Ascending aorta (tissue), 2 donors: Measurements from ENCODE around the gene TMEM135. TPM values are rescaled to one million over a fixed set of nuclear protein-coding genes. Genes with fewer than 3 reads are reported as not detected.
"Not testable (repeated sequence)": the region's sequence is repeated elsewhere in the genome, so short reads cannot be mapped to it uniquely, and the experiment has no call there.

Experiments
- DNase-seq, 2 donors: peaks; one replicate each; pipeline ENCODE4 v3.0.0-alpha.2; 2019; ENCODE audit warnings: low spot score in 2 of 2
- H3K27ac ChIP-seq, 2 donors: fragments of 200-600 bp; sonication (generic); one replicate each; pipeline ENCODE4 v1.5.1; 2016 to 2017; ENCODE audit warnings: mild to moderate bottlenecking in 1 of 2
- H3K27me3 ChIP-seq: fragments of 200-600 bp; sonication (generic); one replicate; pipeline ENCODE4 v1.5.1; 2017
- H3K36me3 ChIP-seq, 2 donors: fragments of 200-600 bp; sonication (generic); one replicate each; pipeline ENCODE4 v1.5.1; 2016
- H3K4me1 ChIP-seq, 2 donors: fragments of 200-600 bp; sonication (generic); one replicate each; pipeline ENCODE4 v1.5.1; 2016 to 2017; ENCODE audit warnings: mild to moderate bottlenecking in 1 of 2
- H3K4me3 ChIP-seq, 2 donors: fragments of 200-600 bp; sonication (generic); one replicate each; pipeline ENCODE4 v1.5.1; 2016 to 2017; ENCODE audit warnings: mild to moderate bottlenecking in 1 of 2
- H3K9me3 ChIP-seq, 2 donors: fragments of 200-600 bp; sonication (generic); one replicate each; pipeline ENCODE4 v1.5.1; 2016
- intact Hi-C: fragments of 100-400 bp; cut with DNase I; formaldehyde crosslinking; loops from one replicate; pipeline ENCODE4 v1.15.1; 2023
- total RNA-seq: library from RNA; depleted of rRNA; stranded (reverse); fragments of >200 nt; gene quantifications from one replicate; pipeline ENCODE4 v1.1.0, GENCODE V29; 2016
- TF ChIP-seq, protein P1 (sequence below), 3 experiments: fragments of 200-600 bp in 2 of 3; fragments of 450-650 bp in 1 of 3; sonication (generic) in 2 of 3; IDR thresholded peaks; one replicate each; pipeline ENCODE4 v1.5.1; 2016 to 2019; ENCODE audit warnings: antibody characterized with exemption in 3 of 3, mild to moderate bottlenecking in 1 of 3, moderate library complexity in 1 of 3

Gene TMEM135
- total RNA-seq, 1 donor from 2014 or later: 18.4 TPM

DNA sequence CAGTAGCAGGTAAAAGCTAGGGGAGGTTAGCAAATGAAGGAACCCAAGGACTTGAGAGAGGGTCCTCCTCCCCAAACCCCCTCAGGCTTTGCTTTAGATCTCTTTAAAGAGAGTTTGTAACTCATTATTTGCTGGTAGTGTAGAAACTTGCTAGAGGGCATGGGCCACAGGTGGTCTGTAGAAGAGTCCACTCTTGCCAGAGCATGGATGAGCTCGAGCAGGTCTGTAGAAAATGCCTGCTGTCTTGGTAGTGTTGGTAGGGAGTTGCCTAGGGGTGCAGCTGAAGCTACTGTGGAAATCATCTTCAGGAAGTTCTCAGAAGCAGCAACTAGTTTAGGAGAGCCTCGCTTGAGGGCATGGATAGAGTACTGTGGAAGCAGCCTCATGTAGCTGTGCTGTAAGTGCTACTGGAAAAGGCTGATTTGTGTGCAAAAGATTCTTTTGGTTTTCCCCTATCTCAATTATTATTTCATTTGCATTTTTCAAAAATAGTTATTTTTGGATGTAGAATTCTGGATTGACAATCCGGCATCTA, 104.3 kb downstream of the TMEM135 start:
- Histone ChIP-seq H3K36me3 (peaks cover 0 to 2% of the 10 kb centered on the region in 2 donors), H3K9me3 (peaks cover 8 to 12% of the 10 kb centered on the region in 2 donors), H3K4me3 (no peak overlapping the region), H3K4me1 (no peaks in the 10 kb centered on the region), H3K27me3 (no peaks in the 10 kb centered on the region), H3K27ac (no peak overlapping the region)
- DNase-seq: no peak
- intact Hi-C loops: no loop called here
- TF ChIP-seq, protein P1, sequence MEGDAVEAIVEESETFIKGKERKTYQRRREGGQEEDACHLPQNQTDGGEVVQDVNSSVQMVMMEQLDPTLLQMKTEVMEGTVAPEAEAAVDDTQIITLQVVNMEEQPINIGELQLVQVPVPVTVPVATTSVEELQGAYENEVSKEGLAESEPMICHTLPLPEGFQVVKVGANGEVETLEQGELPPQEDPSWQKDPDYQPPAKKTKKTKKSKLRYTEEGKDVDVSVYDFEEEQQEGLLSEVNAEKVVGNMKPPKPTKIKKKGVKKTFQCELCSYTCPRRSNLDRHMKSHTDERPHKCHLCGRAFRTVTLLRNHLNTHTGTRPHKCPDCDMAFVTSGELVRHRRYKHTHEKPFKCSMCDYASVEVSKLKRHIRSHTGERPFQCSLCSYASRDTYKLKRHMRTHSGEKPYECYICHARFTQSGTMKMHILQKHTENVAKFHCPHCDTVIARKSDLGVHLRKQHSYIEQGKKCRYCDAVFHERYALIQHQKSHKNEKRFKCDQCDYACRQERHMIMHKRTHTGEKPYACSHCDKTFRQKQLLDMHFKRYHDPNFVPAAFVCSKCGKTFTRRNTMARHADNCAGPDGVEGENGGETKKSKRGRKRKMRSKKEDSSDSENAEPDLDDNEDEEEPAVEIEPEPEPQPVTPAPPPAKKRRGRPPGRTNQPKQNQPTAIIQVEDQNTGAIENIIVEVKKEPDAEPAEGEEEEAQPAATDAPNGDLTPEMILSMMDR (IDR thresholded peaks at IDR 0.05): no peak

DNA sequence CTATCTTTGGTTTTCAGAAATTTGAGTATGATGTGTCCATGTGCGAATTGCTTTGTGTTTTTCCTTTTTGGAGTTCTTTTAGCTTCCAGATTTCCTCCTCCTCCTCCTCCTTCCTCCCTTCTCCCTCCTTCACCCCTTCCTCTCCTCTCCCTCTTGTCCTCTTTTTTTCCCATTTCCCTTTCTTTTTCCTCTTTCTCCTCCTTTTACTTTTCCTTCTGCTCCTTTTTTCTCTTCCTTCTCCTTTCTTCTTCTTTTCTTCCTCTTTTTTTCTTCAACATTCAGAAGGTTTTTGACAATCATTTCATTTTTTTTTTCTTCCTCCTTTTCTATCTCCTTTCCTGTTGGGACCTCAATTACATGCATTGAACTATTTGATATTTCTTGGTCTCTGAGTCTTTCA, 104.9 kb downstream of the TMEM135 start:
- H3K9me3 ChIP-seq: peaks cover 8 to 12% of the 10 kb centered on the region in 2 donors

DNA sequence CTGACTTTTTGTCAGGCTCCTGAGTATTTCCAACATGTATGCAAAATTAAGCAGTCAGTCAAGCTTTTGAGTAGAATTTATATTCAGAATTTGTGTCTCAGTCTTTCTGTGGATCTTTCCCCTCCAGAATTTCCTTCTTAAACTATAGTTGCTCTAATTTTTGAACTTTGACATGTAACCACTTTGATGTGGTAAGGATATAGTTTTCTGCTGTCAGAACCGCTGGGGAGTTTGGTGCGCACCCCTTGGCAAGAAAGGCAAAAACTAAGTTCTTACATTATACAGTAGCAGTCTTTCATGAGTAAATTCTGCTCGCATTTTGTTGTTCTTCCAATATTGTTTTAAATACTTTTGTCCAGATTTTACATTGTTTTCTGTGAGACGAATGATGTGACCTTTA, 105.9 kb downstream of the TMEM135 start:
- no peak for DNase-seq
- Histone ChIP-seq H3K4me3 (no peak overlapping the region), H3K36me3 (peaks cover 0 to 2% of the 10 kb centered on the region in 2 donors), H3K27me3 (no peaks in the 10 kb centered on the region), H3K4me1 (no peaks in the 10 kb centered on the region), H3K27ac (no peak overlapping the region), H3K9me3 (peaks cover 8 to 12% of the 10 kb centered on the region in 2 donors)
- intact Hi-C loops: no loop called here
- TF ChIP-seq, protein P1 (IDR thresholded peaks at IDR 0.05): no peak

More for the DNA sequence above, 104.9 kb downstream of the TMEM135 start:
- H3K27me3 ChIP-seq: no peaks in the 10 kb centered on the region
- intact Hi-C loops: no loop called here
- DNase-seq: no peak
- no peak overlapping the region for H3K27ac ChIP-seq
- H3K4me3 ChIP-seq: no peak overlapping the region
- H3K4me1 ChIP-seq: no peaks in the 10 kb centered on the region
- H3K36me3 ChIP-seq: peaks cover 0 to 2% of the 10 kb centered on the region in 2 donors
- TF ChIP-seq, protein P1 (IDR thresholded peaks at IDR 0.05): no peak

DNA sequence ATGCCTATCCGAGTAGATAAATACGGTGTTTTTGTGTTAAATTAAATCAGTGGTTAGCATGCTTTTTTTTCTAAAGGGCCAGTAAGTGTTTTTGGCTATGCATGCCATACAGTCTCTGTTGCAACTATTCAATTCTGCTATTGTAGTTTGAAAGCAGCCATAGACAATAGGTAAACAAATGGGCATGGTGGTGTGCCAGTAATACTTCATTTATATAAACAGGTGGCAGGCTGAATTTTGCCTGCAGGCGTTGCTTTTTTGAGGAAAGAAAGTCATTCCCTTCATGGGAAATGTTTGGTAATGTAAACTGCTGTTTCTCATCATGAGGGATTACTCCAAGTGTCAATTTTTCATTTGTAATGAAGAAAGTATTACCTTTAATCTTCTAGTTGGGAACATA, 106.5 kb downstream of the TMEM135 start:
- Histone ChIP-seq H3K9me3 (peaks cover 8 to 10% of the 10 kb centered on the region in 2 donors), H3K27ac (no peak overlapping the region), H3K4me3 (no peak overlapping the region), H3K36me3 (peaks cover 0 to 2% of the 10 kb centered on the region in 2 donors), H3K27me3 (no peaks in the 10 kb centered on the region), H3K4me1 (no peaks in the 10 kb centered on the region)
- TF ChIP-seq, protein P1 (IDR thresholded peaks at IDR 0.05): no peak
- DNase-seq: no peak
- intact Hi-C loops: no loop called here

DNA sequence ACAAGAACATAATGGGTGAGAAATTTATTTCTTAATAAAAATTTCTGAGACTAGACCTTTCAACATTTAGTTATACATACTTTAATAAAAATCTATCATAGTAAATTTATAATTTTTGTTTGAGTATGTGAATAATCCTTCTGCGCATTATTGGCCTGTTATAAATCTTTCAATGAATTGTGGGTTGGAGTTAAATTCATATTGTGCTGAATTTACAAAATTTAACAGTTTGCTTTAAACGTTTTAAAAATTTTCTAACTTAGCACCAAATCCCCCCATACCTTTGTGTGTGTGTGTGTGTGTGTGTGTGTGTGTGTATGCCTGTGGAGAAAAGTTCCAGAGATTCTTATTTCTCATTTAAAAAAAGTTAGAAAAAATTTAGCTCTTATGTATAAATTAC, 111.0 kb downstream of the TMEM135 start:
- Histone ChIP-seq H3K9me3 (no peaks in the 10 kb centered on the region), H3K36me3 (no peaks in the 10 kb centered on the region), H3K27ac (no peak overlapping the region), H3K27me3 (no peaks in the 10 kb centered on the region), H3K4me3 (no peak overlapping the region), H3K4me1 (peaks cover 0 to 3% of the 10 kb centered on the region in 2 donors)
- intact Hi-C loops: no loop called here
- TF ChIP-seq, protein P1 (IDR thresholded peaks at IDR 0.05): no peak
- DNase-seq: no peak

DNA sequence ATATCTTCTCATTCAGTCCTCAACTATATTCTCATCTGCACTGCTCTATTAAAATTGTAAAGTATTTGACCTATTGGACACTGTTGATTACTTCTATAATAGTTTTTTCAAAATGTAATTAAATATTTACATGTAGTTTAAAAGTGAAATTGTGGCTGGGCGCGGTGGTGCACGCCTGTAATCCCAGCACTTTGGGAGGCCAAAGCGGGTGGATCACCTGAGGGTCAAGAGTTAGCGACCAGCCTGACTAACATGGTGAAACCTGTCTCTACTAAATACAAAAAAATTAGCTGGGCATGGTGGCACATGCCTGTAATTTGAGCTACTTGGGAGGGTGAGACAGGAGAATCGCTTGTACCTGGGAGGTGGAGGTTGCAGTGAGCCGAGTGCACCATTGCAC, 112.0 kb downstream of the TMEM135 start:
- H3K4me1 ChIP-seq, H3K27me3 ChIP-seq, intact Hi-C loops, H3K36me3 ChIP-seq, H3K27ac ChIP-seq, H3K9me3 ChIP-seq, DNase-seq, H3K4me3 ChIP-seq: not testable (repeated sequence)
